Measurements from ENCODE around the gene CPEB4. TPM values are rescaled to one million over a fixed set of nuclear protein-coding genes. Genes with fewer than 3 reads are reported as not detected.

CPEB4 gene
- total RNA-seq, 1 experiment from 2014 or later, result 11.1 TPM

DNA sequence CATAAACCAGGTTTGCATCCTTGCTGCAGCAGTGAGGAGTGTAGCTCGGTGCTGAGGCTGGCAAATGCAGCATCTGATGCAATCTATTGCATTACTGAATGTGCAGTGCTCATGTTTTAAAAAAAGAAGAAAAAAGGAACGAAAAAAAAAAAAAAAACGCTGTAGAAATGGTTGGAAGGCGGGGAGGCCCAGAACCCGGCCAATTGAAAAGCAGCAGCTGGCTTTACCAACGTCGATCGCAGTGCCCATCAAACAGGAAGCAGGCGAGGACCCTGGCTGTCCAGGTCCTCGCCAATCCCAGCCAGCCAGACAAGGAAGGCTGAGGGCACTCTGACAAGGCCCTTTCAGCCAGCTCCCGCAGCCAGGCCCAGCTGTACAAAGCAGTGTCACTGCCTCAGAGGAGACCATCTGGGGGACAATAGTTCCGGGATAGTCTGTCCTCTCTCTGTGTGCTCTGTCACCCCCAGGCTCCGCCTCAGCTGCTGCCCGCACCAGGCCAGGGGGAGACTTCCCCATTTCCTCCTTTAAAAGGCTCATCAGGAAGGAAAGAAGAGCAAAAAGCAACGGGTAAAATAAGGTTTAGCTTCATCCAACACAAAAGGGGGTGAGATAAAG lies 21.8 kb upstream of the CPEB4 start (continued):
- TF ChIP-seq, protein P1, sequence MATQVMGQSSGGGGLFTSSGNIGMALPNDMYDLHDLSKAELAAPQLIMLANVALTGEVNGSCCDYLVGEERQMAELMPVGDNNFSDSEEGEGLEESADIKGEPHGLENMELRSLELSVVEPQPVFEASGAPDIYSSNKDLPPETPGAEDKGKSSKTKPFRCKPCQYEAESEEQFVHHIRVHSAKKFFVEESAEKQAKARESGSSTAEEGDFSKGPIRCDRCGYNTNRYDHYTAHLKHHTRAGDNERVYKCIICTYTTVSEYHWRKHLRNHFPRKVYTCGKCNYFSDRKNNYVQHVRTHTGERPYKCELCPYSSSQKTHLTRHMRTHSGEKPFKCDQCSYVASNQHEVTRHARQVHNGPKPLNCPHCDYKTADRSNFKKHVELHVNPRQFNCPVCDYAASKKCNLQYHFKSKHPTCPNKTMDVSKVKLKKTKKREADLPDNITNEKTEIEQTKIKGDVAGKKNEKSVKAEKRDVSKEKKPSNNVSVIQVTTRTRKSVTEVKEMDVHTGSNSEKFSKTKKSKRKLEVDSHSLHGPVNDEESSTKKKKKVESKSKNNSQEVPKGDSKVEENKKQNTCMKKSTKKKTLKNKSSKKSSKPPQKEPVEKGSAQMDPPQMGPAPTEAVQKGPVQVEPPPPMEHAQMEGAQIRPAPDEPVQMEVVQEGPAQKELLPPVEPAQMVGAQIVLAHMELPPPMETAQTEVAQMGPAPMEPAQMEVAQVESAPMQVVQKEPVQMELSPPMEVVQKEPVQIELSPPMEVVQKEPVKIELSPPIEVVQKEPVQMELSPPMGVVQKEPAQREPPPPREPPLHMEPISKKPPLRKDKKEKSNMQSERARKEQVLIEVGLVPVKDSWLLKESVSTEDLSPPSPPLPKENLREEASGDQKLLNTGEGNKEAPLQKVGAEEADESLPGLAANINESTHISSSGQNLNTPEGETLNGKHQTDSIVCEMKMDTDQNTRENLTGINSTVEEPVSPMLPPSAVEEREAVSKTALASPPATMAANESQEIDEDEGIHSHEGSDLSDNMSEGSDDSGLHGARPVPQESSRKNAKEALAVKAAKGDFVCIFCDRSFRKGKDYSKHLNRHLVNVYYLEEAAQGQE (IDR thresholded peaks at IDR 0.05; ENCODE audit: low read depth), result no peak

- no peak overlapping the region for H3K4me3 ChIP-seq (replicated peaks in 1 of 2; ENCODE audit: low read depth in 1 of 2, low read length in 2 of 2)
- H2AFZ ChIP-seq (ENCODE audit: low read depth, low read length, poor library complexity, severe bottlenecking), result no peak overlapping the region
- no peak overlapping the region for H3K9ac ChIP-seq (ENCODE audit: low read length)
- ChIA-PET POLR2A (no interaction called here), RAD21 (ENCODE audit: low non-redundant PET in 1 of 2, low total read pairs in 2 of 2, uncharacterized antibody in 2 of 2, unreplicated experiment in 2 of 2) (no interaction called here), CTCF (no interaction called here)
- no peaks in the 10 kb centered on the region for H3K4me1 ChIP-seq (ENCODE audit: control insufficient read depth in 1 of 2, insufficient read depth in 2 of 2, low read length in 2 of 2)
- H3K9me3 ChIP-seq (ENCODE audit: control insufficient read depth in 1 of 2, insufficient read depth in 1 of 2, low read depth in 1 of 2, low read length in 2 of 2), result no peaks in the 10 kb centered on the region
- no peak for TF ChIP-seq SRF (IDR thresholded peaks at IDR 0.05; ENCODE audit: low read depth)
- no peaks in the 10 kb centered on the region for H3K36me3 ChIP-seq (ENCODE audit: control insufficient read depth in 1 of 2, insufficient read depth in 2 of 2, low read length in 2 of 2)
- no TSS peak for BruUV-seq (replicated peaks)
- H3K79me2 ChIP-seq (ENCODE audit: insufficient read depth, low read length), result no peaks in the 10 kb centered on the region
- intact Hi-C loops (cut with micrococcal nuclease), result no loop called here
- ATAC-seq (no peak), DNase-seq (ENCODE audit: low read depth, low spot score) (no peak)
- H3K9me2 ChIP-seq (ENCODE audit: insufficient read depth), result no peaks in the 10 kb centered on the region
- no peak overlapping the region for H3K4me2 ChIP-seq (ENCODE audit: low read length)
- no peaks in the 10 kb centered on the region for H3K27me3 ChIP-seq (ENCODE audit: insufficient read depth, low read length)
- H3K27ac ChIP-seq (ENCODE audit: low read depth, low read length), result no peak overlapping the region
- no peaks in the 10 kb centered on the region for H4K20me1 ChIP-seq (ENCODE audit: insufficient read depth)
These were observed 21.1 kb upstream of the CPEB4 start for GRCh38 chr5:173866858-173867679.
